ENCODE measurements around the gene KCNMA1.

DNA sequence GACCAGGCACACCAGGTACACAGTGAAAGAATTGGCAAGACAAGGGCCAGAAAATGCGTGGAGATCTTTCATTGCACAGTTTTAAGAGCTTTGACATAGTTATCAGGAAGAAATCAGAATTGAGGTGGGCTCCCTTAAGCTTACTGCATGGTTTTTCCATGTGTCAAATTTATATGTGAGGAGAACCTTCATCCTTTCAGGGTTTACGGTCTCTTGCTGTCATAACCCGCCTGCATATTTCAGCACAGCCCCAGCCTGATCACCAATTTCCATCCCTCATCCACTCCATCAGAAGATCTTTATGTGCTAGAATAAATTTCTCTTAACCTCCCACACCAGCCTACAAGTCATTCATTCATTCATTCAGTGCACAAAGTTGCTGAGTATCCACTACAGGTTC lies 373.1 kb downstream of the KCNMA1 start:
- TF ChIP-seq, protein P1, sequence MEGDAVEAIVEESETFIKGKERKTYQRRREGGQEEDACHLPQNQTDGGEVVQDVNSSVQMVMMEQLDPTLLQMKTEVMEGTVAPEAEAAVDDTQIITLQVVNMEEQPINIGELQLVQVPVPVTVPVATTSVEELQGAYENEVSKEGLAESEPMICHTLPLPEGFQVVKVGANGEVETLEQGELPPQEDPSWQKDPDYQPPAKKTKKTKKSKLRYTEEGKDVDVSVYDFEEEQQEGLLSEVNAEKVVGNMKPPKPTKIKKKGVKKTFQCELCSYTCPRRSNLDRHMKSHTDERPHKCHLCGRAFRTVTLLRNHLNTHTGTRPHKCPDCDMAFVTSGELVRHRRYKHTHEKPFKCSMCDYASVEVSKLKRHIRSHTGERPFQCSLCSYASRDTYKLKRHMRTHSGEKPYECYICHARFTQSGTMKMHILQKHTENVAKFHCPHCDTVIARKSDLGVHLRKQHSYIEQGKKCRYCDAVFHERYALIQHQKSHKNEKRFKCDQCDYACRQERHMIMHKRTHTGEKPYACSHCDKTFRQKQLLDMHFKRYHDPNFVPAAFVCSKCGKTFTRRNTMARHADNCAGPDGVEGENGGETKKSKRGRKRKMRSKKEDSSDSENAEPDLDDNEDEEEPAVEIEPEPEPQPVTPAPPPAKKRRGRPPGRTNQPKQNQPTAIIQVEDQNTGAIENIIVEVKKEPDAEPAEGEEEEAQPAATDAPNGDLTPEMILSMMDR (IDR thresholded peaks at IDR 0.05), result no peak
- TF ChIP-seq ZFX (IDR thresholded peaks at IDR 0.05; ENCODE audit: borderline replicate concordance), result no peak

All from 22Rv1 (cell line).